K562 (cell line): ENCODE data around the gene SOX15. TPM values are rescaled to one million over a fixed set of nuclear protein-coding genes. Genes with fewer than 3 reads are reported as not detected.
"Not testable (repeated sequence)": the region's sequence is repeated elsewhere in the genome, so short reads cannot be mapped to it uniquely, and the experiment has no call there.

Experiments
- ATAC-seq: fragments of 200-7000 bp; cut with Tn5 transposase; 3 replicates; pipeline ENCODE4 v1.9.1; 2020; ENCODE audit warnings: moderate library complexity
- BruUV-seq: library from RNA; stranded (reverse); fragments of 400-500 nt; replicated peaks from 2 replicates; lab custom pipeline; 2021; lab: Mats Ljungman, UMichigan
- CTCF ChIA-PET: fragments of 300-600 bp; formaldehyde crosslinking; extraction: SDS; loops from one replicate; lab custom pipeline; 2021; ENCODE audit warnings: low intra/inter-chr PET ratio; lab: Yijun Ruan, JAX
- POLR2A ChIA-PET: fragments of 300-600, 350-650 bp; sonication (Branson Sonifier 250); formaldehyde crosslinking; extraction: SDS; loops from one replicate; lab custom pipeline; 2021; ENCODE audit warnings: antibody characterized with exemption, inconsistent platforms; lab: Yijun Ruan, JAX
- DNase-seq, 4 experiments: peaks; one replicate each; pipeline versions ENCODE4 v3.0.0 to v3.0.0-alpha.2; 2011 to 2018; ENCODE audit warnings: low spot score in 3 of 4, mixed read lengths in 3 of 4; ENCODE audit errors: extremely low read depth in 1 of 4
- FAIRE-seq: peaks from 2 replicates; lab custom pipeline; 2011; peaks lifted over from hg19 to GRCh38; lab: Jason Lieb, UNC
- H2AFZ ChIP-seq: 2 replicates; pipeline ENCODE4 v1.6.0; 2011; ENCODE audit warnings: low read depth, low read length, control low read depth, inconsistent platforms
- H3K27ac ChIP-seq: fragments of 200-600 bp; 3 replicates; pipeline ENCODE4 v1.8.0; 2011; ENCODE audit warnings: low read depth, mild to moderate bottlenecking, control low read depth, inconsistent platforms, low read length, moderate library complexity, mixed read lengths; ENCODE audit errors: extremely low read depth
- H3K27me3 ChIP-seq, 2 experiments: fragments of 300-600 bp in 1 of 2; 2 replicates in 1 of 2; 3 replicates in 1 of 2; pipeline versions ENCODE4 v1.6.0 to v1.8.0; 2011; ENCODE audit warnings: inconsistent platforms in 2 of 2, low read length in 2 of 2, mild to moderate bottlenecking in 1 of 2, mixed read lengths in 1 of 2, moderate library complexity in 1 of 2; ENCODE audit not compliant: control insufficient read depth in 2 of 2, insufficient read depth in 2 of 2
- H3K36me3 ChIP-seq: fragments of 300-600 bp; 3 replicates; pipeline ENCODE4 v1.8.0; 2011; ENCODE audit warnings: mild to moderate bottlenecking, low read length, inconsistent platforms; ENCODE audit not compliant: control insufficient read depth, insufficient read depth
- H3K4me1 ChIP-seq, 2 experiments: fragments of 200-600 bp in 1 of 2; replicated peaks in 1 of 2; 2 replicates in 1 of 2; 3 replicates in 1 of 2; pipeline versions ENCODE4 v1.5.1 to v1.8.0; 2011; ENCODE audit warnings: inconsistent platforms in 2 of 2, low read length in 2 of 2, mild to moderate bottlenecking in 1 of 2, mixed read lengths in 1 of 2, moderate library complexity in 1 of 2; ENCODE audit not compliant: control insufficient read depth in 2 of 2, insufficient read depth in 2 of 2
- H3K4me2 ChIP-seq: 2 replicates; pipeline ENCODE4 v1.6.1; 2011; ENCODE audit warnings: low read length, control low read depth, inconsistent platforms, mixed read lengths; ENCODE audit not compliant: insufficient read depth
- H3K4me3 ChIP-seq: fragments of 200-600 bp; sonication (generic), shearing (Covaris generic); 2 replicates; pipeline ENCODE4 v1.5.1; 2016; ENCODE audit warnings: control low read depth, inconsistent platforms
- H3K79me2 ChIP-seq: fragments of 200-600 bp; 3 replicates; pipeline ENCODE4 v1.8.0; 2011; ENCODE audit warnings: low read length, inconsistent platforms; ENCODE audit not compliant: control insufficient read depth, insufficient read depth
- H3K9ac ChIP-seq, 2 experiments: 2 replicates each; pipeline versions ENCODE4 v1.6.0 to v1.6.1; 2011; ENCODE audit warnings: low read depth in 2 of 2, low read length in 2 of 2, control low read depth in 1 of 2, inconsistent platforms in 1 of 2, mild to moderate bottlenecking in 1 of 2, mixed read lengths in 1 of 2; ENCODE audit not compliant: insufficient read depth in 1 of 2
- H3K9me1 ChIP-seq: one replicate; pipeline ENCODE4 v1.6.0; 2011; ENCODE audit warnings: inconsistent platforms, mild to moderate bottlenecking, low read length, moderate library complexity; ENCODE audit not compliant: control insufficient read depth, insufficient read depth
- H3K9me3 ChIP-seq: replicated peaks from 2 replicates; pipeline ENCODE4 v1.5.1; 2011; ENCODE audit warnings: low read depth, low read length, inconsistent platforms; ENCODE audit not compliant: control insufficient read depth, insufficient read depth
- H4K20me1 ChIP-seq: replicated peaks from 2 replicates; pipeline ENCODE4 v1.6.1; 2011; ENCODE audit warnings: low read length, inconsistent platforms, mixed read lengths; ENCODE audit not compliant: control insufficient read depth, insufficient read depth
- ARID2 ChIP-seq: fragments of 450-650 bp; IDR thresholded peaks from 2 replicates; pipeline ENCODE4 v1.6.1; 2017; ENCODE audit warnings: antibody characterized with exemption, mild to moderate bottlenecking
- CC2D1A ChIP-seq: fragments of 450-650 bp; IDR thresholded peaks from 2 replicates; pipeline ENCODE4 v1.6.1; 2017; ENCODE audit warnings: mild to moderate bottlenecking
- HCFC1 ChIP-seq: IDR thresholded peaks from 2 replicates; pipeline ENCODE4 v1.6.1; 2012; ENCODE audit warnings: low read depth, low read length, improper control_type of control experiment
- HDAC1 ChIP-seq, 2 experiments: fragments of 450-650 bp; IDR thresholded peaks; 2 replicates each; pipeline ENCODE4 v1.6.1; 2016 to 2017; ENCODE audit warnings: inconsistent platforms in 1 of 2, mild to moderate bottlenecking in 1 of 2, moderate library complexity in 1 of 2
- NFXL1 ChIP-seq: fragments of 450-650 bp; formaldehyde crosslinking; IDR thresholded peaks from 2 replicates; pipeline ENCODE4 v1.4.0; 2021; ENCODE audit warnings: mild to moderate bottlenecking
- SMAD2 ChIP-seq: fragments of 150-350 bp; IDR thresholded peaks from 2 replicates; pipeline ENCODE4 v1.6.1; 2014; ENCODE audit warnings: low read depth, mild to moderate bottlenecking, low read length
- ZNF133 ChIP-seq: fragments of 250-450 bp; sonication (Bioruptor Pico); IDR thresholded peaks from 2 replicates; pipeline ENCODE4 v1.4.0; 2020; ENCODE audit warnings: mild to moderate bottlenecking
- ZNF57 ChIP-seq: fragments of 450-650 bp; formaldehyde crosslinking; IDR thresholded peaks from 2 replicates; pipeline ENCODE4 v1.4.0; 2020; ENCODE audit warnings: mild to moderate bottlenecking, moderate library complexity
- WGBS: fragments of 100-300 bp; shearing (Covaris generic); methylation state at CpG from one replicate; pipeline ENCODE4 v1.1.6; 2016; ENCODE audit warnings: low coverage, mixed read lengths; ENCODE audit not compliant: insufficient coverage; ENCODE audit errors: missing lambda C conversion rate; 5-methylcytosine and 5-hydroxymethylcytosine counted together
- in situ Hi-C: fragments of 300-500 bp; cut with MboI; formaldehyde crosslinking; loops from 4 replicates; pipeline ENCODE4 v1.15.0; 2018; ENCODE audit warnings: inconsistent platforms, mixed read lengths
- intact Hi-C: fragments of 100-400 bp; cut with micrococcal nuclease; formaldehyde crosslinking; loops from 2 replicates; pipeline ENCODE4 v1.14.2; 2022
- polyA plus RNA-seq, 8 experiments: library from polyadenylated mRNA; depleted of rRNA in 4 of 8; stranded (reverse) in 5 of 8; unstranded in 3 of 8; fragments of >200 nt; fragmentation: Nextera tagmentation in 2 of 8; fragmentation: Illumina TruSeq in 1 of 8; extraction: Ambion mirVana in 2 of 8; extraction: Trizol in 1 of 8; gene quantifications; 2 replicates each; pipeline versions ENCODE4 v1.2.1 to v1.2.3, GENCODE V29; 2011 to 2014; ENCODE audit warnings: inconsistent platforms in 1 of 8, missing spikeins in 1 of 8
- total RNA-seq, 7 experiments: library from RNA; depleted of rRNA in 6 of 7; stranded (reverse); fragments of >200 nt in 6 of 7; fragmentation: Illumina TruSeq in 2 of 7; extraction: Trizol in 2 of 7; gene quantifications; 2 replicates each; pipeline versions ENCODE4 v1.2.1 to v1.2.3, GENCODE V29; 2011 to 2021; ENCODE audit warnings: low replicate concordance in 1 of 7

Gene SOX15
- total and polyA plus RNA-seq, 9 of the 15 experiments (the other 6 are each of a cell fraction or from before 2014, with no cell fraction given): 0.07 to 0.33 (median 0.19) TPM; not detected in 5

- intact Hi-C loops (no loop called here), in situ Hi-C loops (no loop called here)
- Histone ChIP-seq H3K36me3 (no peaks in the 10 kb centered on the region), H3K9me3 (no peaks in the 10 kb centered on the region), H3K4me2 (no peak overlapping the region), H2AFZ (no peak overlapping the region), H4K20me1 (no peaks in the 10 kb centered on the region), H3K4me1 (peaks cover 0 to 17% of the 10 kb centered on the region in 2 experiments; a peak in 4 of 5 replicates), H3K27me3 (no peaks in the 10 kb centered on the region), H3K79me2 (no peaks in the 10 kb centered on the region), H3K9me1 (no peaks in the 10 kb centered on the region), H3K9ac (no peak overlapping the region), H3K4me3 (no peak overlapping the region), H3K27ac (no peak overlapping the region)
- DNase-seq: no peak
- ChIA-PET POLR2A (interaction anchor here (0.7 to 3.5 kb wide), 2 partner anchors 11 to 60 kb away, joined by 5 to 38 read pairs; partner anchors contain the start of genes TP53 and WRAP53), CTCF (no interaction called here)
- ATAC-seq: no peak
- TF ChIP-seq SMAD2 (no peak), HDAC1 (IDR thresholded peaks at IDR 0.05) (no peak), ARID2 (no peak), HCFC1 (no peak), ZNF57 (no peak), NFXL1 (CRISPR knock-in tag) (no peak), ZNF133 (CRISPR knock-in tag) (no peak), CC2D1A (no peak)
- BruUV-seq: no TSS peak
- FAIRE-seq: no peak
- 66% methylated on average over 6 of the region's 7 CpGs for WGBS
These were observed 36.4 kb upstream of the SOX15 start for GRCh38 chr17:7626307-7626706.

GRCh38 chr17:7625749-7626148 is 35.9 kb upstream of the SOX15 start:
- H4K20me1 ChIP-seq, H3K27me3 ChIP-seq, FAIRE-seq, H3K9ac ChIP-seq, H3K4me3 ChIP-seq, H3K9me1 ChIP-seq, H3K79me2 ChIP-seq, in situ Hi-C loops, H3K36me3 ChIP-seq, H3K27ac ChIP-seq, BruUV-seq, intact Hi-C loops, H3K4me2 ChIP-seq, ATAC-seq, DNase-seq, H2AFZ ChIP-seq, H3K9me3 ChIP-seq, CTCF ChIA-PET: not testable (repeated sequence)
- POLR2A ChIA-PET: interaction anchor here (3.5 kb wide), 1 partner anchor 61 kb away, joined by 38 read pairs; the partner anchor contains the start of genes TP53 and WRAP53
- 85% methylated on average over 4 of the region's 16 CpGs for WGBS
- peaks cover 0 to 17% of the 10 kb centered on the region in 2 experiments; a peak in 4 of 5 replicates for H3K4me1 ChIP-seq
